ENCODE data around the gene CCDC74A.
"Not testable (repeated sequence)": the region's sequence is repeated elsewhere in the genome, so short reads cannot be mapped to it uniquely, and the experiment has no call there.

GRCh38 chr2:131538856-131539255 lies 11.2 kb downstream of the CCDC74A start:
- not testable (repeated sequence) for TF ChIP-seq POLR2A, CTCF (IDR thresholded peaks at IDR 0.05)
